Coronary artery (tissue), 2 donors: Measurements from ENCODE around the gene SLC17A4.

ENCODE experiments used
- DNase-seq: peaks from one replicate; pipeline ENCODE4 v3.0.0-alpha.2; 2017; ENCODE audit warnings: low spot score
- H3K27ac ChIP-seq, 2 donors: fragments of 200-600 bp; sonication (generic); one replicate each; pipeline ENCODE4 v1.5.1; 2016 to 2019
- H3K4me3 ChIP-seq: fragments of 200-600 bp; sonication (generic); 2 replicates; pipeline ENCODE4 v1.5.1; 2016; ENCODE audit warnings: mild to moderate bottlenecking, moderate library complexity
- CTCF ChIP-seq: fragments of 200-600 bp; sonication (generic); IDR thresholded peaks from one replicate; pipeline ENCODE4 v1.5.1; 2019; ENCODE audit warnings: antibody characterized with exemption

Gene SLC17A4, protein sequence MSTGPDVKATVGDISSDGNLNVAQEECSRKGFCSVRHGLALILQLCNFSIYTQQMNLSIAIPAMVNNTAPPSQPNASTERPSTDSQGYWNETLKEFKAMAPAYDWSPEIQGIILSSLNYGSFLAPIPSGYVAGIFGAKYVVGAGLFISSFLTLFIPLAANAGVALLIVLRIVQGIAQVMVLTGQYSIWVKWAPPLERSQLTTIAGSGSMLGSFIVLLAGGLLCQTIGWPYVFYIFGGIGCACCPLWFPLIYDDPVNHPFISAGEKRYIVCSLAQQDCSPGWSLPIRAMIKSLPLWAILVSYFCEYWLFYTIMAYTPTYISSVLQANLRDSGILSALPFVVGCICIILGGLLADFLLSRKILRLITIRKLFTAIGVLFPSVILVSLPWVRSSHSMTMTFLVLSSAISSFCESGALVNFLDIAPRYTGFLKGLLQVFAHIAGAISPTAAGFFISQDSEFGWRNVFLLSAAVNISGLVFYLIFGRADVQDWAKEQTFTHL

DNA sequence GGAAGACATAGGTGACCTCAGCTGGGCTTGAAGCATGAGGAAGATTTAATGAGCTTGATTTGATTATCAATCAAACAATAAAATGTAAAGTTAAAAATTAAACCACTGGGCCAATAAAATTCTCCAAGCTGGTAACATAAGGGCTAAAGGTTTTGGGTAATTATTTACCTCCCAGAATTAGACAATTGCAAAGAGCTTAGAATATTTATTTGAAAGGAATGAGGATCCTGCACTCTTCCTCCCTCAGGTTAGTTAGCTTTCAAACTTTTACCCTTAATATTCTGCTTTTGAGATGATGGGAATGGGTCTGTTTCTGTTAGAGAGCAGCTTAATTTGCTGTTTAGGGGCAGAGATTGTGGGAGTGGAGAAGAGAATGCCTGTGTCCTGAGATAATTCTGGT is at the start of gene SLC17A4:
Gene SLC17A4, plus strand, starts transcription at position 208 of the 400 bp plus-strand sequence. CDS start 7,221 bp downstream, outside the sequence.
- Histone ChIP-seq H3K27ac (no peak within 1 kb of the TSS), H3K4me3 (no peak within 1 kb of the TSS)
- no peak for DNase-seq
- TF ChIP-seq CTCF: no peak

DNA sequence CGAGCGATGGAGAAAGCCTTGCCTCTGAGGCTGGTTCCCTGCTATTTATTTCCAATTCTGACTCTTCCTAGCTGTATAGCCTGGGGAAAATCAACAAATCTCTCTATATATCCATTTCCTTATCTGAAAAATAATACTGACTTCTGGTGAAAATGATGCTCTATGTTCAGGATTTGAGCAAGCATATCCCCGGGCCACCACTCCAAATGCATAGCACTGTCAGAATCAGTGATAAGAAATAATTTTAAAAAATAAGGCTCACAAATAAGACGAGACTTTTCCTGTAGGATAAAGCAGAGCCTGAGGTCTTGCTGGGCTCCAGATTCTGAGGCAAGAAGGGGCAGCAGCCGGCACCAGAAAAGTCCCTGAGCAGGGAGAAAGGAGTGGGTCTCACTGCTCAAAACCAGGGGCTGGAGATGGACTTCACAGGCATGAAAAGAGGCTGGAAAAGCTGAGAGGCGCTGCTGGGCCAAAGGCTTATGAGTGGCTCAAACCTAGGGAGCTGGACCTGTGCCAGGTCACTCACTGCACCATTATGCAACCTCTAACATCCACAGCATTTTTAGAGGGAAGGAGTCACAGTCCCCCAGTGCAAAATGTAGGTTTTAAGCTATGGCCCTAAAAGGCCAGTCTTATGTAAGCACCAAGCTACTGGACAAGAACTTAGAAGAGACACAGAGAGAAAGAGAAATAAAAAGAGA is 48.1 kb upstream of the SLC17A4 start:
- no peak for TF ChIP-seq CTCF
- no peak for DNase-seq
- Histone ChIP-seq H3K27ac (no peak overlapping the region), H3K4me3 (no peak overlapping the region)

GRCh38 chr6:25709761-25710160 is 44.8 kb upstream of the SLC17A4 start:
- TF ChIP-seq CTCF: no peak
- Histone ChIP-seq H3K4me3 (no peak overlapping the region), H3K27ac (no peak overlapping the region)
- no peak for DNase-seq

DNA sequence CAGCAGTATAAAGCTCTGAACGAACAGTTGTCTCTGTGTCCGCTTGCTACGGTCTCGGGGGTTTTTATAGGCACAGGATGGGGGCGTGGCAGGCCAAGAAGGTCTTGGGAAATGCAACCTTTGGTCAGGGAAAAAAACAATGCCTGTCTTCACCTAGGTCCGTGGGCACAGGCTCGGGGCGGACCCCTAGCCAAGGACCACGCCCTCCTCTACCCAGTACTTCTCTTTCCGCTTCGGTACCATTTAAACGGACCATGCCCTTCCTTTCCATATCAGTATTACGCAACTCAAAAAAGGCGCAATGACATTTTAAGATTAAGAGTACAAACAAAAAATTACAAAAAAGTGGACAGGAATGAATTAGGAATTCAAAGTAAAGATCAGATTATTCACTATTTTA is 44.3 kb upstream of the SLC17A4 start:
- DNase-seq: no peak
- H3K4me3 ChIP-seq: no peak overlapping the region
- TF ChIP-seq CTCF: no peak
- no peak overlapping the region for H3K27ac ChIP-seq

GRCh38 chr6:25713824-25714223 is 40.7 kb upstream of the SLC17A4 start:
- no peak for DNase-seq
- no peak for TF ChIP-seq CTCF
- no peak overlapping the region for H3K4me3 ChIP-seq
- H3K27ac ChIP-seq: no peak overlapping the region

GRCh38 chr6:25714765-25715164 is 39.8 kb upstream of the SLC17A4 start:
- no peak for TF ChIP-seq CTCF
- DNase-seq: no peak
- no peak overlapping the region for H3K27ac ChIP-seq
- H3K4me3 ChIP-seq: no peak overlapping the region
